DMS114 treated with DMSO at 0.1 percent for 48 hours (cell line): ENCODE data around the gene NDRG2.
"Not testable (repeated sequence)": the region's sequence is repeated elsewhere in the genome, so short reads cannot be mapped to it uniquely, and the experiment has no call there.

Experiments
- DNase-seq: peaks from one replicate; lab custom pipeline; 2025; ENCODE audit not compliant: unreplicated experiment; lab: John Stamatoyannopoulos, UW

Gene NDRG2

DNA sequence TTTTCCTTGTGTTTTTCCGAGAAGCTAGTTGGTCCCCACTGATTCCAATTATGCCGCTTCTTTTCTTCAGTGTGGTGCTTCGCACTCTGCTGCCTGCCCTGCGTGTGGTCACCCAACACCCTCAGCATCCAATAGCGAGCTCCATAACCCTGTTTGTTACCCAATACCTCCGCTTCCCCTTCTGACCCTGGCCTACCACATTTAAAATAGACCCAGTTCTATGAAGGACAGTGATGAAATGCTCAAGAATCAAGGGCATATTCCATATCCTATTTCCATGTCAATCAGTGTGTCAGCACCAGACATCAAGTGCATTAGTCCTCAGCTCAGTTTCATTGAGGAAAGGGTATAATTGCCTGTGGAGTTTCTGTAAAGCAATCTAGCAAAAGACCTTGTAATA, 9.5 kb downstream of the NDRG2 start:
- DNase-seq = no peak

DNA sequence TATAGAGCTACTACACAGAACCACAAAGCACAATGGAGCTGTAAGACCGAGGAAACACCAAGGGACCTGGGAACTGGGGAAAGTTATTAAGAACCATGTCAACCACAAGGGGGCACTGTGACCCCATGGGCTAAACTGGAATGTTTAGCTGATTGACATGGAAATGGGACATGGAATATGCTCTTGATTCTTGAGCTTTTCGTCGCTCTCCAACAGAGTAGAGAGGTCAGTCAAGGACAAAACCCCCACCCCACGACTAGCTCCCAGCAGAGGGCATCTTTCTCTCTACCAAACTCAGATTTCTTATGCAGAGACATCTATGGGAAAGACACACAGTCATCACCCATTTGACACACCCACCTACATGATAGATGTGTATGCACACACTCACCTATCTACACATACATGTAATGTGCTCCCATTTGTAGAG, 10.1 kb downstream of the NDRG2 start:
- peak; percentile 68 for DNase-seq

DNA sequence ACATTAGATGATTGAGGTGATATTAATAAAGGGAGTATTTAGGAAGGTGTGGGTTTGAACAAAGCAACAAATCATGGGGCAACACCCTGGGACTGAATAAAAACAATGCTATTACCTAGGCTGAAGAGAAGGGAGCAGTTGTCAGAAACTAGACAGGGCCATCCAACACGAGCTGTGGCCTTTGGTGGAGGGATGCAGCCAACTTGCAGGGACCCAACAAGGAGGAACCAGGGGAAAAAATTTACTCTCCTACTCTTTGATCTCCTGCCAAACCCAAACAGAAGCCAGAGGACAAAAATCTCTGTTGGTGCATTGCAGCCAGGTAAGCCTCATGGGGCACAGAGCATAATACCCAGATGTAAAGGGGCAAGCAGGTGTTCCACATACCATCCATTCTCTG, 13.7 kb downstream of the NDRG2 start:
- DNase-seq = no peak

DNA sequence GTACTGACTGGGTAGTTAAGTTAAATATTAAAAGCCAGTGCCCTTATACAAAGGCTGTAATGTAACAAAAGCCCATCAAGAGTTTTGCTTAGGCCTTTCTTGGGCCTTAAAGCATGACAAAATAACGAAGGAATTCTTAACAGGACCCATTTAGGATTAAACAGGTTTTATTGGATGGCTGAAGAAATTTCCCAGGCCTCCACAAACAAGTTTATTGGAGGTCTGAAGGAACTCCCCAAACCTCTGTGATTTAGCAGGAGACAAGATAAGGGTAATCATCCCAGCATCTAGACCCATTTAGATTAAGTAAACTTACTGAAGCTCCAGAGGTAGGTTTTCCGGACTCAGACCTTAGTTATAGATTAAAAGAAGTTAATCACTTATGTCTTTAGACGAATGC, 15.1 kb downstream of the NDRG2 start:
- not testable (repeated sequence) for DNase-seq

DNA sequence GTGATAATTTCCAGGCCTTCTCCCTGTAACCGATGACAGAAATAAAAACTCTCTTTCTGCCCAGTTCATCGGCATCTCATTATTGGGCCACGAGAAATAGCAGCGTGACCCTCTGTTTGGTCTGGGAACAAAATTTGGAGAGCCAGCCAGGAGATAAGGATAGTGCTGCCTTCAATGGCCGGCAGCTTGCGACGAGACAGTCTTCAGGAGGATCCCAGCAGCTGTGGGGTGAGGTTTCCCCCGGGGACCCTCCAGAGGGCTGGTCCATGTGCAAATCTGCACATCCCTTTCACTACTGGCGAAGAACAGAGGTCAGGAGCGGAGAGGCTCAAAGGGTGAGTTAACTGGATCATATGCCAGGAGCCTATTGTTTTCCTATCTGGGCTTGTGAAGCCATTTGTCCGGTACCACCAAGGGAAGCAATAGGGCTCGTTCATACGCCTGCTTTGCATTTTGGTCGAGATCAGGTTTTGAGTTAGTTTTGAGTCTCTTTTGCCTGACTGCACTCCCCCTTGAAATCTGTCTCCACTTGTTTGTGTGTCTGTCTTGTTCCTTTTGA, 21.0 kb downstream of the NDRG2 start:
- DNase-seq = no peak

DNA sequence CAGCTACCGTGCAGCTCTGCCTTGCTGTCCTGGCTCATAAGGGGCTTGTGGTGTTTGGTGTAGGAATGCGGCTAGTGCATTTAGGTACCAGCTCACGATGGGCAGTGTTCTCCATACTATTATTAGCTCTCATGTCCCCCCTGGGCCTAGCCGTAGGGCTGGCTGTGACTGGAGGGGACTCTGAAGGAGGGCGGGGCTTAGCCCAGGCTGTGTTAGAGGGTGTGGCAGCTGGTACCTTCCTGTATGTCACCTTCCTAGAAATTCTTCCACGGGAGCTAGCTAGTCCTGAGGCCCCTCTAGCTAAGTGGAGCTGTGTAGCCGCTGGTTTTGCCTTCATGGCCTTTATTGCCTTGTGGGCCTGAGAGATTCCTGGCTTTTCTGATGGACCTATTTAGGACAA, 23.6 kb downstream of the NDRG2 start:
- DNase-seq = no peak

DNA sequence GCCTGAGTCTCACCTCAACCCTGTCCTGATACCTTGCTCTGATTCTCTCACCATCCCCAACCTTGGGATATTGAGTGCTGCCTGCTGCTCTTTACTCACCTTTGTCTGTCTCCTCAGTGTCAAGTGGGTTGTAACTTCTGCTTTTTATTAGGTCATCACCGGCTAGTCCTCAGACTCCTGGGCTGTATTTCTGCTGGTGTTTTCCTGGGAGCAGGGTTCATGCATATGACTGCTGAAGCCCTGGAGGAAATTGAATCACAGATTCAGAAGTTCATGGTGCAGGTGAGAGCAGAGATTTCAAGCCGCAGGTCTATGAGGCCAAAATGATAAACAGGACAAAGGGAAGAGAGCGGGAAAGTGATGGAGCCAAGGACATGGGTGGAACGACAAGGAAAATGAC, 25.3 kb downstream of the NDRG2 start:
- DNase-seq = no peak

DNA sequence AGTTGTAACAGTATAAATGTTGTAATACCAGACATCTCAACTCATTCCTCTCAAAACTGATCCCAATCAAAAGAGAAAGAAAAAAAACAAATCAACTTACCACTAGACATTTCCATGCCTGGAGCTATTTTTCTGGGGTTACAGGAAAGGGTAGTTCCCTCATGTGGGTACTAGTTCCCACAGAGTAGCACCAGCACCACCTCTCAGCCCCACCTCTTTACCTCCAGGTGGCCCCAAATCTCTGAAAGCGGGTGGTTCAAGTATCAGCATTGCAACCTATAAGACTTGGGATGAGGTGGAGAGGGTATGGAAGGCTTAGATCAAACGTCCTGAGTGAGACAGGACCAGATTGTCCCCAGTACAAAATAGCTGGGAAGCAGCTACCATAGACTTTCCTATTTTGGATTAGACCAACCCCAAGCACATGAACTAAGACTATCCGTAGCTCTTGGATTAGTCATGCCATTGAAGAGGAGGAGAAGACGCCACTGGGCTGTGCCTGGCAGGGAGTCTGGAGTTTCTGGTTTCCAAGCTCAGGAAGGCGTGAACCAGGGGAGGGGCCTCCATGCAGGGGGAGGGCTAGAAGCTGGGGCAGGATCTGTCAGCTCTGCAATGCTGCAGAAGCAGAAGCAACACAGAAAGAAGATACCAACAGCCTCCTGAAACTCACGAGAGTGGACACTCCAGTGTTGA, 26.0 kb downstream of the NDRG2 start, which contains the start of gene SLC39A2:
SLC39A2 (plus strand) TSS at position 620 of the 693 bp plus-strand sequence. CDS start 154 bp downstream, outside the sequence.
- DNase-seq = no peak

DNA sequence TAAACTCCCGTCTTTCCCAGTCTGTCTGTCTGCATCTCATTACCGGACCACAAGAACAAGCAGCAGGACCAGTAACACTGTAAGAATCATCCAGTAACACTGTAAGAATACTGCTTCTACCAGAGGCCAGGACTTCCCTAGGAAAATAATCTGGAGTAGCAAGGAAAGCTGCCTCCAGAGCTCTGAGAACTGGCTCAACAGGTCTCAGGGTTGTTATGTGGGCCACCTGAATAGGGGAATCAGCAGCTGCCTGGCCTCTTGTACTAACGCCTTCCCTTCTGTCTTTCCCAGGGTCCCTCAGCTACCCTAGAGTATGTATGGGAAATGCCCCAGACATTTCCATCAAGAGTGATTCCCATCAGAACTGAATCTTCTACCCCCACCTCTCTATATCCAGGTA, 26.7 kb downstream of the NDRG2 start:
- DNase-seq = no peak

DNA sequence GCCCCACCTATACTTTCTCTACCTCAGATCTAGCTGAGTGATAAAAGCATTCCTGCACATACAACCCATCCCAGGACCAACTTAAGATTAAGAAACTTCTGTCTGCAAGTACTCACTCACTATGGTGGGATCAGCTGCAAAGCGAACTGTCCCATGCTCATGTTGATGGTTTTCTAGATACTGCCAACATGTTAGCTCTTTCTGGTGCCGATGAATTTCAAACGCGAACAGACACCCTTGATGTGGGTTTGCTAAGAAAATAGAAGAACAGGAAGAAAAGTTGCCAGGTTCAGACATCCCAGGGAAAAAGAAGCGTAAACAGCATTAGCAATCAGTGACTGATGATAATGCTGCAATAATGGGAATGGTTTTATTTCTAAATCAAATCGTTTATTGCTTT, 27.3 kb downstream of the NDRG2 start:
- no peak for DNase-seq

DNA sequence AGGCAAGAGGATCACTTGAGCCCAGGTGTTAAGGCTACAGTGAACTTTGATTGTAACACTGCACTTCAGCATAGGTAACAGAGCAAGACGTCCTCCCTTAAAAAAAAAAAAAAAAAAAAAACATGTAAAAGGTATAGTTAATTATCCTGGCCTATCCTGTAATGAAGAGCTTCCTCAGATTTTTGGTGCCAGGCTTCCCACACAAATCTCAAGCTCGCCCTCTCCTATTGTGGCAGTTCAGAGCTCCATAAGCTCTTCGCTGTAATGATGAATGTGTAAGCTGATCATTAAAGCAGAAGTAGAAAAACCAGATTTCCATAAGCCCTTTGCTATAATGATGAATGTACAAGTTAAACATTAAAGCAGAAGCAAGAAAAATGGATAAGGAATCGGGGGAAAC, 27.7 kb downstream of the NDRG2 start:
- no peak for DNase-seq

DNA sequence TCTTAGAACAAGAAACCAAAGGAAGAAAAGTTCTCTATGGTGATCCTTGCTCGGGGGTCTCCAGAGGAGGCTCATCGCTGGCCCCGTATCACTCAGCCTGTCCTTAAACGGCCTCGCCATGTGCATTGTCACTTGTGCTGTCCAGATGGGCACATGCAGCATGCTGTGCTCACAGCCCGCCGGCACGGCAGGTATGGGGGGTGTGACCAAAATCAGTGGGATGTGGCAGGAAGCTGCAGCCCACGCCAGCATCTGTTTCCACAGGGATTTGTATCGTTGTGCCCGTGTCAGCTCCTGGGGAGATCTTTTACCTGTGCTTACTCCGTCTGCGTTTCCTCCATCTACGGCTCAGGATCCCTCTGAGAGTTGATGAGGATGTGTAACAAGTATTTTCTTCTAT, 28.3 kb downstream of the NDRG2 start:
- no peak for DNase-seq

DNA sequence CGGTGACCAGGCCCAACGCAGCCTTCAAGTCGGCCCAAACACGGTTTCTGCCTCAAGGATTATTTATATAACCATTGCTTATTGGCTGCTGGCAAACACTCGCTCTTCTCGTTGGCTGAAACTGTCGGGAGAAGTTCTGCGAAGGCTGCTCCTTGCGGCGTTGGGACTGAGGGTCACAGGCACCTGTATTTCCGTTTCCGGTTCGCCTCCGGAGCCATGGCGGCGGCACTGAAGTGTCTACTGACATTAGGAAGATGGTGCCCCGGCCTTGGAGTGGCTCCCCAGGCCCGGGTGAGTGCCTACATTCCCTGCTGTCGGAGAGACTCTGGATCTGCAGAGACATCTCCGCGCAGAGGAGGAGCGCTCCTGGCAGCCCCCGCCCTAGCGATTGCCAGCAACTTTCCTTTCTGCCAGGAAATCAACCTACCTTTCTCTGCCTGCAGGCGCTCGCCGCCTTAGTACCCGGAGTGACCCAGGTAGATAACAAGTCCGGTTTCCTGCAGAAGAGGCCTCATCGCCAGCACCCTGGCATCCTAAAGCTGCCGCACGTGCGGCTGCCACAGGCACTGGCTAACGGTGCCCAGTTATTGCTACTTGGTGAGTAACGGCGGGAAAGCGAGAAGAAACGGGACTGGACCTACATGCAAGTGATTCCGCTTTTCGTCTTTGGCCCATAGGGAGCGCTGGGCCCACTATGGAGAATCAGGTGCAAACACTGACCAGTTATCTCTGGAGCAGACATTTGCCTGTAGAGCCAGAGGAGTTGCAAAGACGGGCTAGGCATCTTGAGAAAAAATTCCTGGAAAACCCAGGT, 34.9 kb downstream of the NDRG2 start, which contains the start of gene METTL17:
METTL17 (plus strand) TSS at position 194 of the 814 bp plus-strand sequence; CDS start at position 217, 23 bp downstream.
- peak; percentile 95 for DNase-seq

DNA sequence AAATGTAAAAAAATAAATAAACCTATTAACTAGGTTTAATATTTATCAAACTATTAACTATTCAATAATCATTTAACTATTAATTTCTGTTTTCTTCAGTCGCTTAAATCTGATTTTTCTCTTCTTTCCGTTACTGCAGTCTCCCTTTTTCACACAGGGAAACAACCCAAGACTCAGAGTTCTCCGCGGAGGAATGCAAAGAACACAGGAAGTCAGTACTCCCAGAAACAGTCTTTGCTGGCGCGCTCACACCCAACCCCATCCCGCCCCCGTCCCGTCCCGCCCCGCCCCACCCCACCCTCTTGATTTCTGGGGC, 35.4 kb downstream of the NDRG2 start:
- DNase-seq = no peak

DNA sequence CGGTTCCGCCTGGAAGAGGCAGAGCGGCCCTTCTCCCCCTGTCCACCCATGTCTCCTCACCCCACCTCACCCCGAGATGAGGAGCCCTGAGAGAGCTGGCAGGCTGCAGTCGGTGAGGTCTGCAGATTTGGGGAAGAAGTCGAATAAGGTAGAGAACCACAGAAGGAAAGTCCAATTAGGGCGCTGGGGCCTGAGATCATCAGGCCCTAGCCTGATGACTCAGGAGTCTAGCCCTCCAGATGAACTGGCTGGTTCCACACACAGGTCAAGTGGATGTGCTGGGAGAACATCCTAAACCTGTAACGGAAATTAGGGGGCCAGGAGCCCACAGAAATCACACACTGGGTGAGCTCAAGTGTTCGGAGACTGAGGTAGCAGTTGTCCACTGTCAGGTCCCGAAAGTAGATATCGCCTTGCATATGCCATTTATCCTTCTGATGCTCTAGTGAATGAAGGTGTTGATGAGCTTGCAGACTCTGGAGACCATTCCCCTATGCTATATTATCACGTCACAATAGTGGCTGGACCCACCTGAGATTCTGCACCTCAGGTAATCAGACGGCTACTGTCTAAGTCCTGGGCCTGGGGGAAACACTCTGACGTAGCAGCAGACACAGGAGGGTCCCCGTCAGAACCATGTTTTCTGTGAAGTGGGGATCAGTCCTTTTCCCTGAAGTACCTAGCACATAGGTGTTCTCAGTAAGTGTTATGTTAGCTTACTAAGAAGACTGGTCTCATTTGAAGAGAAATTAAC, 36.0 kb downstream of the NDRG2 start:
- DNase-seq = no peak

DNA sequence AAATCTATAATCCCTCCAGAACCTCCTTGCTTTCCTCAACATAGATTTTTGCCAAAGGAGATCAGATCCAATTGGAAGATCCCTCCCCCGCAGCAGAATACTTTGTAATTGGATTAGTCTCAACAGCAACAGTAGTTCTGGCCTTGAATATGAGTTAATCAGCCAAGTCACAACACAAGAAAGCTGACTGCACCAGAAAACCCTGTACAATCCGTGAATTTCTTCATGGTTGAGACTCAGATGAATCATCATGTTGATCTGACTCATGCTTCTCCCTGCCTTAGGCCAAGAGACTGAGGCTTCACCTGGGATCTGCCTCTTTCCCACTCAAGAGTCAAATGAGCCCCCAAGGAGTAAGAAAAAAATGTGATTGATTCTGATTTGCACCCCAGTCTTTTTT, 38.0 kb downstream of the NDRG2 start:
- no peak for DNase-seq

DNA sequence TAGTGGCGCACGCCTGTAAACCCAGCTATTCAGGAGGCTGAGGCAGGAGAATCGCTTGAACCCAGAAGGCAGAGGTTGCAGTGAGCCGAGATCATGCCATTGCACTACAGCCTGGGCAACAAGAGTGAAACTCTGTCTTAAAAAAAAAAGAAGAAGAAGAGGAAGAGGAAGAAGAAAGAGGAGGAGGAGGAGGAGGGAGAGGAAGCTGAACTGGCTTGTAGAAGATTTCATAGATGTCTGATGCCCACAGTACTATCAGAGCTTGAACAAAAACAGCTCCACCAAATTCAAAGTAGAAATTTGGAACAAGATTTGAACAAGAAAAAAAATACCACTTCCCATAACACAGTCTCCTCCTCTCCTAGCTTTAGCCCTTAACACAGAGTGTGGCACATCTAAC, 39.2 kb downstream of the NDRG2 start:
- DNase-seq = not testable (repeated sequence)

DNA sequence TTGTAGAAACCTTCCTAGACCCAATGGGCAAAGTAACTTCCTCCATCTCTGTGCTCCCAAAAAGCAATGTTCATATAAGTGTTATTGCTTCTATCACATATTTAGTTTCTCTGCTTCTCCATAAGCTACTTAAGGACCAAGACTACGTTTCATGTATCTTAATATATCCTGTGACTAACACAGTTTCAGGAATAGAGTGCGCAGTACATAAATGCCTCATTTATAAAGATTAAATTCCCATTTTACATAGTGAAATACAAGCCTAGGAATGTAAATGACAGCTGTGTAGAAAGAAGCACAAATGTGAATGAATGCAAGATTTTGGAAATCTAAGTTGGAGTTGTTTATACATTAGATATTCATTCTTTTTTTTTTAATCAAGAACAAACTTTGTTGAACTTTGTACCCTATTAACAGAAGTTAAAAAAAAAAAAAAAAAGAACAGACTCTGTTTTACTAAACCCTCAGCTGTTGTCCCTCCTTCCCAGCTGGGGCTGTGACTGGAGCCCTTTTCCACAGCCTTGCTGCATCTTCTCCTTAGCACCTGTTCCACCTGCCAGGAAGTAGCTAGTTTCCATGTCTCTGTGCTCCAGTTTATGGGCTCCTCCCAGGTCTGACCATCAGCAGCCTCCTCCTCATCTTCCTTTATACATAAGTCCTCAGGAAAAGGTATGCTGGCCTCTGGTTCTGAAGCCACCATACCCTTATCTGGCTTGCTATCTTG, 42.1 kb downstream of the NDRG2 start:
- DNase-seq = no peak

DNA sequence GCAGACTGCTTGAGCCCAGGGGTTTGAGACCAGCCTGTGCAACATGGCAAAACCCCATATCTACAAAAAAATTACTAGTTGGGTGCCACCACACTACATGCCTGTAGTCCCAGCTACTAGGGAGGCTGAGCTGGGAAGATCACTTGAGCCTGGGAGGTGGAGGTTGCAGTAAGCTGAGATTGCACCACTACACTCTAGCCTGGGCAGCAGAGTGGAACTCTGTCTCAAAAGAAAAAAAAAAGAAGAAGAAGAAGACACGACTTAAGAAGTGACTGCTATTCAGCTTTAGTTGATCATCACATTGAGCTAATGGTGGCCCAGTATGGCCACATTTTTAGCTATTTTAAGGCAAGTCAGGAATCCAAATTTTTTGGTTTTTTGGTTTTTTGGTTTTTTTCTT, 44.0 kb downstream of the NDRG2 start:
- no peak for DNase-seq

DNA sequence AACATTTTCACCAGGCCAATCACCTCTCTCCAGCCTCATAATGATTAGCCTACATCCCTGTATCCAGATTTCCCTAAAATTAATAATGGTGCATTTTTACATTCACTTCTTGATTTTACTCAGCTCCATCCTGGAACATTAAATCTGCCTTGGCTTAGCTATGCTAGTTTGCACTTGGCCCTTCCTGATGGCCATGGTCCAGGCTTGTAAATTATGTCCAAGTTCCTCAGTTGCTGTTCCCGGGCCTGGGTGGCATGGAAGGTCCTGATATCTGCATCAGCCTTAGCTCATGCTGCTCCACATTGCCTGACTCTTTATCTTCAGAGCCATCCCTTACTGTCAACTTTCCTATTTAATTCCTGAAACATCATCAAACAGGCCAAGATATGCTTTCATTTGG, 46.2 kb downstream of the NDRG2 start:
- DNase-seq = no peak

DNA sequence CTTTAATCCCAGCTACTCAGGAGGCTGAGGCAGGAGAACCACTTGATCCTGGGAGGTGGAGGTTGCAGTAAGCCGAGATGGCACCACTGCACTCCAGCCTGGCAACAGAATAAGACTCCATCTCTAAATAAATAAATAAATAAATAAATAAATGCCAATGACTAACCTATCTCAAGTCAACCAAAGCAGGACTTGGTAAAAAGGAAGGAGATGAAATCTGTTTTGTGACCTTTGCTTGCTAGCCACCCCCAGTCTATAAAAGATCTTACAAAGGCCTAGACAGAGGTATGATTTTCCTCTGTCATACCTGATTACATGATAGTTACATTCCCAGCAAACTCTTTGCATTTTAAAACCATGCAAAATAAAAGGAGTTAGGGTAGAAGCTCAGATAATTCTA, 48.6 kb downstream of the NDRG2 start:
- DNase-seq = no peak
